Uterus (tissue), 4 donors: ENCODE results near the gene KIAA1217. TPM values are rescaled to one million over a fixed set of nuclear protein-coding genes. Genes with fewer than 3 reads are reported as not detected.

Source experiments
- DNase-seq, 2 donors: peaks; one replicate each; pipeline ENCODE4 v3.0.0-alpha.2; 2019 to 2020
- H3K27ac ChIP-seq, 2 donors: fragments of 200-600 bp; sonication (generic); 1 replicate in 1 of 2; 2 replicates in 1 of 2; pipeline ENCODE4 v1.5.1; 2016 to 2018
- H3K27me3 ChIP-seq, 2 donors: fragments of 200-600 bp; sonication (generic); one replicate each; pipeline ENCODE4 v1.5.1; 2018 to 2019; ENCODE audit warnings: control low read depth in 1 of 2
- H3K36me3 ChIP-seq, 2 donors: fragments of 200-600 bp; sonication (generic); one replicate each; pipeline ENCODE4 v1.5.1; 2019; ENCODE audit warnings: control low read depth in 1 of 2
- H3K4me1 ChIP-seq, 2 donors: fragments of 200-600 bp; sonication (generic); one replicate each; pipeline ENCODE4 v1.5.1; 2018 to 2019; ENCODE audit warnings: control low read depth in 1 of 2
- H3K4me3 ChIP-seq, 2 donors: fragments of 200-600 bp; sonication (generic); 1 replicate in 1 of 2; 2 replicates in 1 of 2; pipeline ENCODE4 v1.5.1; 2018 to 2019; ENCODE audit warnings: mild to moderate bottlenecking in 1 of 2
- H3K9me3 ChIP-seq, 2 donors: fragments of 200-600 bp; sonication (generic); one replicate each; pipeline ENCODE4 v1.5.1; 2019; ENCODE audit warnings: control low read depth in 1 of 2
- CTCF ChIP-seq, 4 experiments: fragments of 200-600 bp in 2 of 4; fragments of 450-650 bp in 2 of 4; sonication (generic) in 2 of 4; IDR thresholded peaks; one replicate each; pipeline ENCODE4 v1.5.1; 2016 to 2019; ENCODE audit warnings: antibody characterized with exemption in 4 of 4, mild to moderate bottlenecking in 2 of 4, moderate library complexity in 1 of 4
- POLR2A ChIP-seq, 2 donors: fragments of 450-650 bp; IDR thresholded peaks; one replicate each; pipeline ENCODE4 v1.6.1; 2016; ENCODE audit warnings: antibody characterized with exemption in 2 of 2, mild to moderate bottlenecking in 1 of 2, moderate library complexity in 1 of 2
- intact Hi-C: fragments of 100-400 bp; cut with DNase I; formaldehyde crosslinking; loops from one replicate; pipeline ENCODE4 v1.15.1; 2023; ENCODE audit warnings: low total_unique reads
- total RNA-seq, 4 donors: library from RNA; depleted of rRNA in 3 of 4; stranded (reverse); fragments of >200 nt in 3 of 4; gene quantifications; one replicate each; pipeline versions ENCODE4 v1.1.0 to v1.2.4, GENCODE V29; 2014 to 2023
- donor health status: DM: yes; HTN: yes; CAD: no.

The KIAA1217 gene
- total RNA-seq, 4 donors from 2014 or later = 3.5 to 38.2 (median 11.6) TPM

GRCh38 chr10:24256619-24257107 is 47.7 kb downstream of the KIAA1217 start:
- Histone ChIP-seq H3K4me3 (no peak overlapping the region), H3K27ac (no peak overlapping the region), H3K9me3 (no peaks in the 10 kb centered on the region), H3K36me3 (no peaks in the 10 kb centered on the region), H3K4me1 (no peaks in the 10 kb centered on the region), H3K27me3 (no peaks in the 10 kb centered on the region)
- TF ChIP-seq CTCF (IDR thresholded peaks at IDR 0.05) (no peak), POLR2A (IDR thresholded peaks at IDR 0.05) (no peak)
- intact Hi-C loops = no loop called here
- DNase-seq = no peak

GRCh38 chr10:24257588-24257987 is 48.6 kb downstream of the KIAA1217 start:
- Histone ChIP-seq H3K27ac (no peak overlapping the region), H3K36me3 (no peaks in the 10 kb centered on the region), H3K4me1 (no peaks in the 10 kb centered on the region), H3K27me3 (no peaks in the 10 kb centered on the region), H3K4me3 (no peak overlapping the region), H3K9me3 (no peaks in the 10 kb centered on the region)
- no peak for TF ChIP-seq POLR2A (IDR thresholded peaks at IDR 0.05)
- TF ChIP-seq CTCF (IDR thresholded peaks at IDR 0.05) = no peak
- DNase-seq = no peak
- intact Hi-C loops = no loop called here

- no peak overlapping the region for H3K4me3 ChIP-seq
- intact Hi-C loops = no loop called here
- no peak overlapping the region for H3K27ac ChIP-seq
- no peak for TF ChIP-seq POLR2A (IDR thresholded peaks at IDR 0.05)
- TF ChIP-seq CTCF (IDR thresholded peaks at IDR 0.05) = no peak
- H3K4me1 ChIP-seq = no peaks in the 10 kb centered on the region
- no peaks in the 10 kb centered on the region for H3K9me3 ChIP-seq
- no peaks in the 10 kb centered on the region for H3K36me3 ChIP-seq
- no peaks in the 10 kb centered on the region for H3K27me3 ChIP-seq
- no peak for DNase-seq
Observed at GRCh38 chr10:24259365-24260130, 50.6 kb downstream of the KIAA1217 start.

GRCh38 chr10:24261627-24262026 is 52.7 kb downstream of the KIAA1217 start:
- Histone ChIP-seq H3K4me3 (no peak overlapping the region), H3K9me3 (no peaks in the 10 kb centered on the region), H3K27ac (no peak overlapping the region), H3K27me3 (no peaks in the 10 kb centered on the region), H3K4me1 (no peaks in the 10 kb centered on the region), H3K36me3 (no peaks in the 10 kb centered on the region)
- intact Hi-C loops = no loop called here
- TF ChIP-seq CTCF (IDR thresholded peaks at IDR 0.05) (no peak), POLR2A (IDR thresholded peaks at IDR 0.05) (no peak)
- DNase-seq = no peak

GRCh38 chr10:24262929-24263590 is 54.1 kb downstream of the KIAA1217 start:
- Histone ChIP-seq H3K27ac (no peak overlapping the region), H3K36me3 (no peaks in the 10 kb centered on the region), H3K4me1 (no peaks in the 10 kb centered on the region), H3K27me3 (no peaks in the 10 kb centered on the region), H3K9me3 (no peaks in the 10 kb centered on the region), H3K4me3 (no peak overlapping the region)
- peak in 1 of 2 donors; percentile 19 for DNase-seq
- intact Hi-C loops = no loop called here
- no peak for TF ChIP-seq CTCF (IDR thresholded peaks at IDR 0.05)
- no peak for TF ChIP-seq POLR2A (IDR thresholded peaks at IDR 0.05)
